HG02973 (cell line): Measurements from ENCODE around the gene PIWIL4.
"Not testable (repeated sequence)": the region's sequence is repeated elsewhere in the genome, so short reads cannot be mapped to it uniquely, and the experiment has no call there.

Experiments used
- ATAC-seq: cut with Tn5 transposase; IDR thresholded peaks from one replicate; pipeline ENCODE4 v1.9.1; 2021; ENCODE audit warnings: moderate library complexity; ENCODE audit not compliant: unreplicated experiment

PIWIL4 gene

DNA sequence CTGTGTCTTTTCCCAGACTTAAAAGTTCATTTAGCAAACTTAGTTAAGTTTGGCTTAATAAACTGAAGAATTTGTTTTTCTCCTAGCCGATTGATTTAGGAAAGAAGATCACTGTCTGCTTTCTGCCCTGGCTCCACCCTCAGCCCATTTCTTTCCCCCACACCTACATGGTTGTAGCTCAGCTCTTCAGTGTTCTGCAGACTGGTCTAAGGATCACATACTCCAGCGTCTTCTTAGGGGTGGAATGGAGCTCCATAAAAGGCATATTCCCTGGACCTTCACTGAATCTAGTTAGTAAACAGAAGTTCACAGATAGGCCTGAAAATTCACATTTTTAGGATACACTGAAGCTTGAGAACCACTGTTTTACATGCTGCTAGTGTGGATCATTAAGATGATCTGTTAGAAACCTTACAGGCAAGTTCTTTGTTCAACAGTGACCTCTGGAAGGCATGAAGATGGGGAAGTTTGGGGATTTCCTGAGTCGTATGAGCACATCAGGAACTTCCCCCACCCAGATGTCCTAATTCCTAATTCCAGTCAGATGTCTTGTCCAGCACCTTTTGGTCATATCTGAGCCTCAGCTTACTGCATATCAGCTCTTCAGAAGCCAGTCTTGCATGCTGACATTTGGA lies 16.8 kb downstream of the PIWIL4 start:
- peak; percentile 38 for ATAC-seq

DNA sequence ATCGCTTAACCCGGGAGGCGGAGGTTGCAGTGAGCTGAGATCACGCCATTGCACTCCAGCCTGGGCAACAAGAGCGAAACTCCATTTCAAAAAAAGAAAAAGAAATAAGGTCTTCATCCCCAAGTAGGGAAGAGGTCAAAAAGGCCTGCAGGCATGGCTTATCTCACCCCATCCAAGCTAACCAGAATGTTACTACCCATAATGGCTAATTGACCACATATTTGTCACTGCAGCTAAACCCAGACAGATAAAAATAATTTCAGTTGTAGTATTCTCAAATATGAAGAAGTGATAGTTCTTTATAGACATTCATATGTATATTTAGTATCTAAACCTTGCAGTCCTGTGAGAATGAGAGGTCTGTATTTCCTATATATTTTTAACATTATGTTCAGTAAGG lies 17.8 kb downstream of the PIWIL4 start:
- ATAC-seq: no peak

DNA sequence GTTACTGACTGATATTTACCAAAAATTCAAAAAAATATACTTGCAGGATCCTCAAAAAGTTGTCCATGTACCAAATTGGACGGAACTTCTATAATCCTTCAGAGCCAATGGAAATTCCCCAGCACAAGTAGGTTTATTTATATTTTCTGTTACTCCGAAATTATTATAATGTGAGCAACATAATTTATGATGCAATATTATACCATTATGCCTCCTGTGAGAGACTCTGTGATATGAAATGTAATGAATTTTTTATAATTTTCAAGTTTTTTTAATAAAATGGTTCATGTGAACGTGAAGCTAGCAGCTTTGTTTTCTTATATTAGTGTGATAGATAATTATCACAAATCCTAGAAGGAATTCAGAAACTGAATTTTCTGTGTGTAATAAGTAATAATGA lies 18.2 kb downstream of the PIWIL4 start:
- ATAC-seq: no peak

DNA sequence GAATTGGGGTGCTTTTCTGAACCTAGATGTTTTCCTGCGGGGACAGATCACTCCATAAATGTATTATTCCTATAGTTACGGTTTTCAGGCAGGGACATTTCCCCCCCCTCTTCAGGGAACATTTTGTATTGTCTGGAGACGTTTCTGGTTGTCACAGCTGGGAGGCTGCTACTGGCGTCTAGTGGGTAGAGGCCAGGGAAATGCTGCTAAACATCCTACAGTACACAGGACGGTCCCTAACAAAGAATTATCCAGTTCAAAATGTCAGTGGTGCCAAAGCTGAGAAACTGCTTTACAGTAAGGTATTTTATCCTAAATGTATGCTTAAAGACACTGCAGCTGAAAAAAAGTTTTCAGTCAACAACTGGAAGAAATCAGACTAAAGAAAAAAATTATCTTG lies 19.4 kb downstream of the PIWIL4 start:
- ATAC-seq: no peak

DNA sequence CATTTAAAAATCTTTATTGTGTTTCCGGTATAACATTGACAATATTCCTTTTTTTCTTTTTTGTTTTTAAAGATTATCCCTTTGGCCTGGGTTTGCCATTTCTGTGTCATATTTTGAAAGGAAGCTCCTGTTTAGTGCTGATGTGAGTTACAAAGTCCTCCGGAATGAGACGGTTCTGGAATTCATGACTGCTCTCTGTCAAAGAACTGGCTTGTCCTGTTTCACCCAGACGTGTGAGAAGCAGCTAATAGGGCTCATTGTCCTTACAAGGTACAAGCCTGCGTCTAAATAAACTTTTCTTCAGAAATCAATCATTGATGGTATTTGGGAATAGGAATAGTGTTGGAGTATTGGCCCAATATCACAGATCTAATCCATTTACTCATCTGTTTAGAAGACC lies 19.8 kb downstream of the PIWIL4 start:
- no peak for ATAC-seq

DNA sequence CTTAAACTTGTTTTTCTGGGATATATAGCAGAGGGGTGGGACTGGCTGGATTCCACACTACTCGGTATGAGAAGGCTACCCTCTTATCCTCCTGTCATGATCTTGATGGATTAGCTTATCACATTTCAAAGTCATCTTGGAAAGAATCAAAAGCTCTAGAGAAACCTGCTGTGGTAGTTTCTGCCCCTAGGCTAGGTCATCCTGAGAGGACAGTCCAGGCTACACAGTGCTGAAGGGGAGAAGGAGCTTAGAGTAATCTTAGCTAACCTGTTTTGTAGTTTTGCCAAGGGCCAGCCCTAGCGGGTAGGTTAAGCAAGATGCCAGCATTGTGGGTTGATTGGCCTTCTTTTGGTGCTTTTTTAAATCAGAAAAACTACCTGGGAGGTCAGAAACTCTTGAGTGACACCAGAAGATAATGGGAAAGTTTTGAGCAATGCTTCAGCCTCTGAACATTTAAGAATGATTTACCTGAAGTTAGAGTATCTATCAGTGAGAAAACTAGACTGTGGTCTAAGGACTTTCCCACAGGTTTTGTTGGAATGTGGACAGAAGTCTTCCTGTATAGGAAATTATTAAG lies 21.3 kb downstream of the PIWIL4 start:
- ATAC-seq: no peak

DNA sequence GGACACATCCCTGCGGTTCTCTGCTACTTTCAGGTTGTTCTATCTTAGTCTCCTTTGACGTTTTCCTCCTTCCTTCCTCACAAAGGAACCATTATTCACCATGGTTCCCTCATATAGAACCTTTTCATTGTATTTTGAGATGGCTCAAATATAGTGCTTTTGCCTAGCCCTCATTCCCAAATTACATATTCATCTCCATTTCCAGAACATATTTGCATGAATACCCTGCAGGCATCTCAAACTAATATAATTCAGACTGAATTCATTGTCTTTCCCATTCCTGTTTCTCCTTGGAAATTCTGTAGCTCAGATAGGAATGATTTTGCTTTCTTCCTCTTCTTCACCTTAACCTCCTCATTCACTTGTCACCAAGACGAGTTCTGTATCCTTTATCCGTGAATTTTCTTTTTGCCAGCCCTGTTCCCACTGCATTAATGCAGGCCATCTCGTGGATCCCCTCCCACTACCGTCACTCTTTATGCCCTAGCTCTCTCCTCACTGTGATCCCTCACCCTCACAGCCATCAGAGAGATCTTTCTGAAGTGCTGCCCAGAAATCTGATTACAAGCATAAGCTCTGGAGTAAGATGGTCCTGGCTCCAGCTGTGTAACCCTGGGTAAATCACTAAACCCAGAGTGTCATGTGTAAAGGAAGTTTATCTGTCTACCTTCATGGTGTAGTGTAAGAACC lies 23.3 kb downstream of the PIWIL4 start:
- no peak for ATAC-seq

DNA sequence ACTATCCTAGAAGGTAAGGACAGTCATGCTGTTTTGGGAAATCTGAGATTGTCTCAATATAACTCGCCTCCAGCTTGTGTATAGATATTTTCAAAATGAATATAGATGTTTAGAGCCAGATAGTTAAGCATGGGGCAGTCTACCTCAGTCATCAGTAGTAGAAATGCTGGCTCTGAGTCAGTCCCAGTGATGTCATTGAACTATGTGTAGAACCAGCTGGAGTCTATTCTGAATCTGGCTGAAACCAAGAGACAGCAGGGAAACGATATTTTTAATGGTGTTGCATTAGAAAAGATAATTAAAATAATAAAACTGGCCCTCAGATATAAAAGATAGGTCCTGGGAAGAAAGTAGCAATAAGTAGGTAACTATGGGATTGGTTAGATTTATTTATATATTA lies 25.9 kb downstream of the PIWIL4 start:
- ATAC-seq: peak; percentile 83

DNA sequence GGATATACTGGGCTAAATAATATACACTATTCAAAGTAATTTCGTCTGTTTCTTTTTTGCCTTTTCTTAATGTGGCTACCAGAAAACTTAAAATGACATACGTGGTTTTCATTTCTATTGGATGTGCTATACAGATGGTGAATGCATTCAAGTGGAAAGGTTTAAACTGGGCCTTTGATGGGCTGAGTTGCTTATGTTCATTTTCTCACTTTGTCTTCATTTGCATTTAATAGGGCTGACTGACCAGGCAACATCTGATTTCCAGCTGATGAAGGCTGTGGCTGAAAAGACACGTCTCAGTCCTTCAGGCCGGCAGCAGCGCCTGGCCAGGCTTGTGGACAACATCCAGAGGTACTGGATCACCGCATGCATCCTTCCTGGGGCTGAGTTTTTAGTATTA lies 27.9 kb downstream of the PIWIL4 start:
- ATAC-seq: no peak

DNA sequence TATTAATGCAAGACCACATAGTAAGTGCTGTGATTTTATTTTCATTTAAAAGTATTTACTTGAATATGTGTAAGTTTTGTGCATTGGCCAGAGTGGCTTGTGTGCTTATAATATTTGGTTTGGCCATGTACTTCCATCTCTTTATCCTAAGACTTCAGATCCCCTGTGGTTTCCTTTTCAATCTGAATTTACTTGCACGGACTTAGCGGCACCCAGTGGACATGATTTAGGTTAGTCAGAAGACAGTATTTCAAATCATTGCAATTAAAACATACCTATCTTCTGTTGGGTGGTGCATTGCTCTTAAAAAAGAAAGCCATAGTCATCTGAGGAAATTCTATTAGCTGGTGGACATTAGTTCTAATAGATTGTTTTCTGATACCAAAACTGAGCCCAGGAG lies 30.7 kb downstream of the PIWIL4 start:
- no peak for ATAC-seq

DNA sequence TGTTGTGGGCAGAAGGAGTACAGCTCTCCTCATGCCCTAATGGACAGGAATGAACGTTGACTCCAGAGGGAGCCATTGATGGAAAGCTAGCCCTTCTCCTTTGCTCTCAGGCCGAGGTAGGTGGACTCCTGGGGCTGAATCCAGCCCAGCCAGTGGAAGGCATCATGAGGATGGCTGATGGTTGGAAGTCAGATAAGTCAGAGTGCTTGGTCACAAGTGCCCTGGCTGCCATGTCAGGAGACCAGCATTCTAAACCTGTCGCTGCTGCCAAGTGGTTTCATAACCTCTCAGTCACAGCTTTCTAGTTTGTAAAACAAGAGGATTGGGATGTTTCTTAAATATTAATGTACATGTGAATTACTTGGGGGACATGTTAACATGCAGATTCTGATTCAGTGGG lies 32.3 kb downstream of the PIWIL4 start:
- no peak for ATAC-seq

DNA sequence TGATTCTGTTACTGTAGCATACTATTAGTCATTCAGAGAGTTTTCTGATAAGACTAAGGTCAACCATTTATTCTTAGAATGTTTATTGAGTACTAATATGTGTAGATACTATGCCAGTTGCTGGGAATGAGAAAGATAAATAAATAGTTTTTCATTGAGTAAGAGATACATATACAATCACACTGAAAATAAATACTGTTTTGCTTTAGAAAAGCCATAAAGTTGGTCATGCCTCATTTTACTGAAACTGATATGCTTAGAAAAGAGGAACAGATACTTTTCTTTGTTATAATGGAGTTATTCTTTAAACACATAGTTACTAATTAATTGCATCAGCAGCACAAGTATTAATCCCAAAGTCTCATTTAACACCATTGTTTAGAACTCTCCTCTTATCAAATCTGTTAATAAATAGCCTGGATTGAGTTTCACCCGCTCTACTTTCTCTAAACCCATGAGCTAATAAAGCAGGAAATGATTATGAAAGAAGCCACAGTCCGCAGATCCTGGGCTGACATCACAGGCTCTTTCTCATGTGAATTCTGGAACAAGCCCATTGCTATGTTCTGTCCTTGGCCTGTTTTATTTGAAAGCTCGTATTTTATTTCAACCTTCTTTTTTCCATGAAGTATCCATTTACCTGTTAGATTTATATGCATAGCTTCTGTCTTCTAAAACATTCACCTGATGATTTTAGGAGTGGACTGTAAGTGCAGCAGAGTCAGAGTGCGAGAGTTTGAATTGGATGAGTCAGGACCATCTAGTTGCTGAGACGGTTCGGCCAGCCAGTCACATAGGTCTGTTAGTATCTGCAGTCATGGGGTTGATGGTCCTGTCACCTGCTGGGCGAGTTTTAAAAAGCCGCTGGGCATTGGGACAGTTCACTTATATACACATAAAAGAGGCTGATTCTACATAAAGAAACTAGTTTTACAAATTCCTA lies 35.5 kb downstream of the PIWIL4 start:
- peak; percentile 84 for ATAC-seq

DNA sequence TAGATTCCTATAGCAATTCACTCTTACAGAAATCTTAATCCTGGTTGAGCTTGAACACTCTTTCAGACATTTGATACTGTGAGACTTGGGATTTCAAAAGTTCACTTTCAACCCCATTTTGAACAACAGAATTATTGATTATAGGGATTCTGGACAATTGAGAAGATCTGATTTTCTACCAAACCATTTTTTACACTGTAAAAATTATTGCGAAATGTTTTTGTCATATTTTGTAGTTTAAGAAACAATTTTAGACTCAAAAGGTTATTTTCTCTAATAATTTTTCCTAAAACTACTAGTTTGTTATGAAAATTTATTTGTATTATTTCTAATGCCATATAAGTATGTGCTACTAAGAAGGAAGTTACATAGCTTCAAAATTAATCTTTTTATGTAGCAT lies 36.4 kb downstream of the PIWIL4 start:
- no peak for ATAC-seq

DNA sequence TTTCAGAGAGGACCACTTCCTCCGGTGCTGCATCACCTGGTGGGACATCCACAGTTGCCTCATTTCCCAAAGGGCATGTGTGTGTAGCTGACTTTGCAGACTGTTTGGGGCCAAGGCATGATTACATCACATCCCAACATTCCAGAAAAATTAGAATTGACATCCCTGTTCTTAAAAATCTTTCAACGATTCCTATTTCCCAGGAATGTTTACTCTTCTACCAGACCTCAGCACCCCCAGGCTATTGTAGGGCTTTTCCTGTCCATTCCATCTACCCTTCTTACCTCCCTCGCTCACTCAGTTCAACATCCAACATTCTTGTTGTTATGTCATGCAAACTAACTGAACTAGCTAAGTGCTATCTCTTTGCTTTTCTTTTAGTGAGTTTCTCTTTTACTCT lies 37.3 kb downstream of the PIWIL4 start:
- no peak for ATAC-seq

DNA sequence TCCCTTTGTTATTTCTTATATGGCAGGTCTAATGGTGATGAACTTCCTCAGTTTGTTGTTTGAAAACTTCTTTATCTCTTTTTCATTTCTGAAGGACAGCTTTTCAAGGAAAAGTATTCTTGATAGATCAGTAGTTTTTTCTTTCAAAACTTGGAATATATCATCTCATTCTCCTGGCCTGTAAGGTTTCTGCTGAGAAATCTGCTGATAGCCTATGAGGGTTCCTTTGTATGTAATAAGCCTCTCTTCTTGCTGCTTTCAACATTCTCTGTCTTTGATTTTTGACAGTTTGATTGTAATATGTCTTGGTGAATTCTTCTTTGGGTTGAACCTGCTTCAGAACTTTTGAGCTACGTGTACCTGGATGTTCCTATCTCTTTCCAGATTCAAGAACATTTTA lies 46.0 kb downstream of the PIWIL4 start:
- no peak for ATAC-seq

DNA sequence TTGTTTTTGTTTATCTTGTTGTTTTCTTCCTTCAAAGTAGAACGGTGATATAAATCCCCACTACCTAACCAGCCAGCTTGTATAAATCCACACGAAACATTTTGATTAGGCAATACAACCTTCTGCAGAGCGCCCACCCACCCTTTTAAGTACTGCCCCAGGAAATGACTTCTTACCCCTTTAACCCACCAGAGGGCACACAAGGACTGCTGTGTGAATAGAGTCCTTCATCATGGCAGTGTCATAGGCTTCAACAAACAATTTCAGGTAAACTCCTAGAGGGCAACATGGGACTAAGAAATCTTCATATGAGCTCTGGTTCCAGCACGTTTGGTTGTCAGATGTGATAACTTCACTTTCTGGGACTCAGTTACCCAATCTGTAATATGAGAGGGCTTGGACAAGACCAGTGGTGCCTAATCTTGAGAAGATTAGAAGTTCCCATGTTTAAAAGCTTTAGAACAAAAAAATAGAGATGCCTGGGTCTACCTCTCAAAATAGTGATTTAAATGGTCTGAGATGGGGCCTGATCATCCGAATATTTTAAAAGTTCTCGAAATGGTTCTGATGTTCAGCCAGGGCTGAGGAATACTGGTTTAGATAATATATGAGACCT lies 56.1 kb downstream of the PIWIL4 start:
- peak; percentile 66 for ATAC-seq

DNA sequence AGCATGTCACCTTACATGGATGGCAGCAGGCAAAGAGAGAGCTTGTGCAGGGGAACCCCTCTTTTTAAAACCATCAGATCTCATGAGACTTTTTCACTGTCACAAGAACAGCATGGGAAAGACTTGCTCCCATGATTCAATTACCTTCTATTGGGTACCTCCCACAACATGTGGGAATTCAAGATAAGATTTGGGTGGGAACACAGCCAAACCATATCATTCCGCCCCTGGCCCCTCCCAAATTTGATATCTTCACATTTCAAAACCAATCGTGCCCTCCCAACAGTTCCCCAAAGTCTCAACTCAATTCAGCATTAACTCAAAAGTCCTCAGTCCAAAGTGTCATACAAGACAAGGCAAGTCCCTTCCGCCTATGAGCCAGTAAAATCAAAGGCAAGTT lies 58.3 kb downstream of the PIWIL4 start:
- ATAC-seq: not testable (repeated sequence)

DNA sequence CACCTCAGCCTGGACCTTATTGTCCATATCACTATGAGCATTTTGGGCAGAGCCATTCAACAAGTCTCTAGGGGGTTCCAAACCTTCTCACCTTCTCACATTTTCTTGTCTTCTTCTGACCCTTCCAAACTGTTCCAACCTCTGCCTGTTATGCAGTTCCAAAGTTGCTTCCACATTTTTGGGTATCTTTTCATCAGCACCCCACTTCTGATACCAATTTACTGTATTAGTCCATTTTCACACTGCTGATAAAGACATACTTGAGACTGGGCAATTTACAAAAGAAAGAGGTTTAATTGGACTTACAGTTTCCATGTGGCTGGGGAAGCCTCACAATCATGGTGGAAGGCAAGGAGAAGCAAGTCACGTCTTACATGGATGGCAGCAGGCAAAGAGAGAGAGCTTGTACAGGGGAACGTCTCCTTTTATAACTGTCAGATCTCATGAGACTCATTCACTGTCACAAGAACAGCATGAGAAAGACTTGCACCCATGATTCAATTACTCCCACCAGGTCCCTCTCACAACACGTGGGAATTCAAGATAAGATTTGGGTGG lies 59.9 kb downstream of the PIWIL4 start:
- ATAC-seq: not testable (repeated sequence)

DNA sequence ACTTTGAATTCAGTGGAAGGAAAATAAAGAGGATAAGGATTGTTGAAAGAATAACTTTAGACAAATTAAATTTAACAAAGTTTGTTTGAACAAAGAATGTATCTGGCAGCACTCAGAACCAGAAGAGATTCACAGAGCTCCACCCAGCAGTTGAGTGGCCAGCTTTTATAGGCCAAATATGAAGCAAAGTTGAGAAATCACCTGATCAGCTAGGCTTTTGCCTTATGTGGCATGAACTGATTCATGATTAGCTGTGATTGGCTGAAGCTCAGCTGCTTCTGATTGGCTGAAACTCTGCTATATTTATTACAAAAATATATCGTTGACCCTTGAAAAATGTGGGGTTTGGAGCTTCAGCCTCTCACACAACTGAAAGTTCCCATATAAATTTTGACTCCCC lies 62.6 kb downstream of the PIWIL4 start:
- no peak for ATAC-seq

DNA sequence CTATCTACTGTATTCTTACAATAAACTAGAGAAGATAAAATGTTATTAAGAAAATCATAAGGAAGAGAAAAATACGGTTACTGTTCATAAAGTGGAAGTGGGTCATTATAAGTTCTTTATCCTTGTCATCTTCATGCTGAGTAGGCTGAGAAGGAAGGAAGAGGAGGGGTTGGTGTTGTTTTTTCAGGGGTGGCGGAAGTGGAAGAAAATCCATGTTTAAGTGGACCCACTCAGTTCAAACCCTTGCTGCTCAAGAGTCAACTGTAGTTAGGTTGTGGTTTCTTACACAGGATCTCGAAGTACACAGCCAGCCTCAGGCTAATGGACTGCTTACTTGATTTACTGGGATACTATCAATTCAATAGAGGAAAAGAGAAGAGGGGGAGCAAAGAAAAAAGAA lies 63.1 kb downstream of the PIWIL4 start:
- no peak for ATAC-seq

DNA sequence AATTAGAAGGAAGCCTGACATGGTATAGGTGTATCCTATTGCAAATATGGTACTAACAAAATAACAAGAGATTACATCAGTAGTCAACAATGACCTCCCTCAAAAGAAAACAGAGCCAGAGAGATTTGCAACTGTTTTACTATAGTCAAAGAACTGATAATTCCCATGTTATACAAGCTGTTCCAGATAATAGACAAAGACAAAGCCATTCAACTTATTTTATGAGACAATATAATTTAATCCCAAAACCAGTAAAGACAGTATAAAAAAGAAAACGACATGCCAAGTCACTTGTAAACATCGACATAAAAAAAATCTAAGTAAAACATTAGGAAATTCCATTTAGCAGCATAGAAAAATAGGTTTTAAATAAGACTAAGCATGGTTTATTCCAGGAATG lies 65.2 kb downstream of the PIWIL4 start:
- ATAC-seq: no peak
